Fibroblast of lung (primary cell): ENCODE data around the gene TNRC6C. TPM values are rescaled to one million over a fixed set of nuclear protein-coding genes. Genes with fewer than 3 reads are reported as not detected.

ENCODE experiments used
- DNase-seq, 2 donors: peaks; one replicate each; pipeline versions ENCODE4 v3.0.0 to v3.0.0-alpha.2; 2010; ENCODE audit warnings: low read depth in 2 of 2
- H2AFZ ChIP-seq: 2 replicates; pipeline ENCODE4 v1.5.1; 2012; ENCODE audit warnings: low read length, control low read depth, inconsistent platforms
- H3K27ac ChIP-seq: 2 replicates; pipeline ENCODE4 v1.5.1; 2011; ENCODE audit warnings: low read length, control low read depth; ENCODE audit not compliant: insufficient read depth
- H3K27me3 ChIP-seq: 2 replicates; pipeline ENCODE4 v1.5.1; 2011; ENCODE audit warnings: mild to moderate bottlenecking, low read length; ENCODE audit not compliant: control insufficient read depth, insufficient read depth
- H3K36me3 ChIP-seq: 2 replicates; pipeline ENCODE4 v1.5.1; 2011; ENCODE audit warnings: low read length; ENCODE audit not compliant: control insufficient read depth, insufficient read depth
- H3K4me1 ChIP-seq: 2 replicates; pipeline ENCODE4 v1.5.1; 2011; ENCODE audit warnings: low read length; ENCODE audit not compliant: control insufficient read depth, insufficient read depth; ENCODE audit errors: extremely low read depth
- H3K4me2 ChIP-seq: 2 replicates; pipeline ENCODE4 v1.5.1; 2011; ENCODE audit warnings: low read length, control low read depth; ENCODE audit not compliant: insufficient read depth; ENCODE audit errors: extremely low read depth
- H3K4me3 ChIP-seq, 4 experiments: fragments of 200-600 bp in 1 of 4; sonication (generic) in 1 of 4; replicated peaks in 1 of 4; 2 replicates each; pipeline ENCODE4 v1.5.1; 2011 to 2016; ENCODE audit warnings: low read length in 4 of 4, low read depth in 3 of 4, mild to moderate bottlenecking in 3 of 4, control low read depth in 2 of 4, inconsistent platforms in 1 of 4, mixed read lengths in 1 of 4; ENCODE audit not compliant: insufficient read depth in 1 of 4; ENCODE audit errors: control extremely low read depth in 1 of 4
- H3K79me2 ChIP-seq: 2 replicates; pipeline ENCODE4 v1.5.1; 2012; ENCODE audit warnings: mild to moderate bottlenecking, low read length, inconsistent platforms; ENCODE audit not compliant: control insufficient read depth, insufficient read depth
- H3K9ac ChIP-seq: 2 replicates; pipeline ENCODE4 v1.5.1; 2011; ENCODE audit warnings: mild to moderate bottlenecking, low read length, control low read depth; ENCODE audit not compliant: insufficient read depth
- H3K9me3 ChIP-seq: 2 replicates; pipeline ENCODE4 v1.5.1; 2012; ENCODE audit warnings: low read depth, low read length; ENCODE audit not compliant: control insufficient read depth, insufficient read depth
- H4K20me1 ChIP-seq: 2 replicates; pipeline ENCODE4 v1.5.1; 2011; ENCODE audit warnings: low read length; ENCODE audit not compliant: control insufficient read depth, insufficient read depth; ENCODE audit errors: extremely low read depth
- CTCF ChIP-seq, 2 donors: IDR thresholded peaks in 1 of 2; conservative IDR thresholded peaks in 1 of 2; 1 replicate in 1 of 2; 2 replicates in 1 of 2; pipeline ENCODE4 v1.5.1; 2011 to 2012; ENCODE audit warnings: low read length in 2 of 2, control low read depth in 1 of 2, inconsistent platforms in 1 of 2, low read depth in 1 of 2, mild to moderate bottlenecking in 1 of 2
- EZH2 ChIP-seq: IDR thresholded peaks from 2 replicates; pipeline ENCODE4 v1.5.1; 2012; ENCODE audit warnings: low read length, control low read depth, mild to moderate bottlenecking; ENCODE audit errors: missing control alignments
- polyA plus RNA-seq, 2 donors: library from polyadenylated mRNA; depleted of rRNA in 1 of 2; stranded (reverse) in 1 of 2; unstranded in 1 of 2; fragments of >200 nt; gene quantifications; 2 replicates each; pipeline ENCODE4 v1.2.1, GENCODE V29; 2011 to 2012; ENCODE audit warnings: missing spikeins in 1 of 2
- total RNA-seq: library from RNA; depleted of rRNA; stranded (reverse); fragments of >200 nt; gene quantifications from 2 replicates; pipeline ENCODE4 v1.2.1, GENCODE V29; 2014

Gene TNRC6C
- total and polyA plus RNA-seq, 2 donors (not counting 1 experiment from before 2014, with no cell fraction given) = 2.1 to 4.6 TPM

- Histone ChIP-seq H3K4me3 (no peak within 1 kb of the TSS), H3K9ac (no peak within 1 kb of the TSS), H3K4me1 (peaks cover 2% of the 10 kb centered on the region), H3K9me3 (no peaks in the 10 kb centered on the region), H3K27me3 (peaks cover 28% of the 10 kb centered on the region), H4K20me1 (no peaks in the 10 kb centered on the region), H3K79me2 (no peaks in the 10 kb centered on the region), H3K27ac (no peak within 1 kb of the TSS), H3K4me2 (no peak within 1 kb of the TSS), H2AFZ (no peak within 1 kb of the TSS), H3K36me3 (no peaks in the 10 kb centered on the region)
- TF ChIP-seq CTCF (conservative IDR thresholded peaks at IDR 0.05 in 1 of 2, IDR thresholded peaks at IDR 0.05 in 1 of 2; ENCODE audit: low read depth in 1 of 2, low read length in 2 of 2) (no peak), EZH2 (no peak)
- DNase-seq = no peak
Observed at GRCh38 chr17:78130437-78131101, 172.1 kb downstream of the TNRC6C start, which contains the start of gene TMC8. Gene TMC8 (plus strand): TSS chr17:78130771. CDS start chr17:78131589, 818 bp downstream.

GRCh38 chr17:78131172-78132083 lies 172.9 kb downstream of the TNRC6C start:
- Histone ChIP-seq H4K20me1 (no peaks in the 10 kb centered on the region), H3K27me3 (peaks cover 28% of the 10 kb centered on the region), H2AFZ (no peak overlapping the region), H3K4me3 (no peak overlapping the region), H3K4me2 (no peak overlapping the region), H3K4me1 (peaks cover 2% of the 10 kb centered on the region), H3K9ac (no peak overlapping the region), H3K27ac (no peak overlapping the region), H3K79me2 (no peaks in the 10 kb centered on the region), H3K36me3 (no peaks in the 10 kb centered on the region), H3K9me3 (no peaks in the 10 kb centered on the region)
- no peak for DNase-seq
- TF ChIP-seq EZH2 (no peak), CTCF (conservative IDR thresholded peaks at IDR 0.05 in 1 of 2, IDR thresholded peaks at IDR 0.05 in 1 of 2; ENCODE audit: low read depth in 1 of 2, low read length in 2 of 2) (no peak)

- DNase-seq = no peak
- no peak overlapping the region for H3K27ac ChIP-seq
- no peak overlapping the region for H3K9ac ChIP-seq
- no peak overlapping the region for H3K4me2 ChIP-seq
- H3K9me3 ChIP-seq = no peaks in the 10 kb centered on the region
- no peak for TF ChIP-seq CTCF (conservative IDR thresholded peaks at IDR 0.05 in 1 of 2, IDR thresholded peaks at IDR 0.05 in 1 of 2; ENCODE audit: low read depth in 1 of 2, low read length in 2 of 2)
- TF ChIP-seq EZH2 = no peak
- H2AFZ ChIP-seq = no peak overlapping the region
- H3K27me3 ChIP-seq = peaks cover 28% of the 10 kb centered on the region
- no peaks in the 10 kb centered on the region for H3K79me2 ChIP-seq
- no peak overlapping the region for H3K4me3 ChIP-seq
- no peaks in the 10 kb centered on the region for H4K20me1 ChIP-seq
- no peaks in the 10 kb centered on the region for H3K36me3 ChIP-seq
- peaks cover 2% of the 10 kb centered on the region for H3K4me1 ChIP-seq
Observed at GRCh38 chr17:78132084-78132676, 173.7 kb downstream of the TNRC6C start.
